ENCODE results near the gene TRABD2B. TPM values are rescaled to one million over a fixed set of nuclear protein-coding genes. Genes with fewer than 3 reads are reported as not detected.

Gene TRABD2B
- total and polyA plus RNA-seq, 2 donors (not counting 3 experiments of a cell fraction or from before 2014, with no cell fraction given): not detected

DNA sequence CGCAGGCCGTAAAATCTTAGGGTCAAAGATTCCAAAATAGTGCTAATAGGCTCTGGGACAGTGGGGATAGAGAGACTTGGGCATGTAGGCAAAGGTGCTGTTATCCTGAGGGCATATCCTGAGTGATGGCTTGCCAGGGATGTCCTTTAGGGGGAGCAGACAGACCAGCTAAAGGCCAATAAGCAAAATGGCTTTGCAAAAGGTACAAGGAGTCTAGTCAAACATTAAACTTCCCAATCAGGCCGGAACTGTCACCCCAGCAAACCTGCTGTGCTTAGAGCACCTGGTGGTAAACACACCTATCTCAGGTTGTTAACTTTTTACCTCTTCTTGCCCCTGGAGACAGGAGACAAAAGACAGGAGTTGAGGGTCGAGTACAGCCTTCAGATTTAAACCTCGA lies 49.1 kb downstream of the TRABD2B start:
- Histone ChIP-seq H3K9me3 (replicated peaks; ENCODE audit: control insufficient read depth, insufficient read depth, low read length) (no peaks in the 10 kb centered on the region), H2AFZ (ENCODE audit: low read depth, low read length) (no peak overlapping the region), H3K4me3 (replicated peaks in 1 of 3; ENCODE audit: insufficient read depth in 1 of 3, low read depth in 1 of 3, low read length in 3 of 3) (no peak overlapping the region), H3K36me3 (ENCODE audit: control insufficient read depth in 2 of 2, extremely low read depth in 1 of 2, insufficient read depth in 2 of 2, low read length in 2 of 2) (no peaks in the 10 kb centered on the region), H3K27ac (ENCODE audit: insufficient read depth, low read depth, low read length) (no peak overlapping the region), H3K9me1 (replicated peaks; ENCODE audit: control insufficient read depth, extremely low read depth, insufficient read depth, low read length) (no peaks in the 10 kb centered on the region), H4K20me1 (replicated peaks; ENCODE audit: control insufficient read depth, extremely low read depth, insufficient read depth, low read length) (no peaks in the 10 kb centered on the region), H3K27me3 (ENCODE audit: control insufficient read depth in 2 of 2, insufficient read depth in 2 of 2, low read length in 2 of 2) (peaks cover 0 to 1% of the 10 kb centered on the region in 2 experiments), H3K4me1 (ENCODE audit: control insufficient read depth, extremely low read depth, insufficient read depth, low read length) (no peaks in the 10 kb centered on the region), H3K4me2 (ENCODE audit: insufficient read depth, low read length) (no peak overlapping the region), H3K9ac (replicated peaks; ENCODE audit: extremely low read depth, insufficient read depth, low read length) (no peak overlapping the region), H3K79me2 (ENCODE audit: control insufficient read depth, insufficient read depth, low read length) (no peaks in the 10 kb centered on the region)
- DNase-seq (ENCODE audit: low read depth, low spot score) (no peak), FAIRE-seq (no peak)
- TF ChIP-seq EZH2 (IDR thresholded peaks at IDR 0.05; ENCODE audit: borderline replicate concordance, low read depth, low read length, severe bottlenecking) (no peak), JUN (IDR thresholded peaks at IDR 0.05; ENCODE audit: borderline replicate concordance, insufficient read depth, insufficient read length, low read depth) (no peak), GATA2 (IDR thresholded peaks at IDR 0.05; ENCODE audit: insufficient read depth, insufficient read length, low read depth, low read length) (no peak), MYC (IDR thresholded peaks at IDR 0.05; ENCODE audit: low read depth, low read length) (no peak), FOS (IDR thresholded peaks at IDR 0.05; ENCODE audit: borderline replicate concordance, insufficient read depth, low read length) (no peak)
- TF ChIP-seq, protein P1, sequence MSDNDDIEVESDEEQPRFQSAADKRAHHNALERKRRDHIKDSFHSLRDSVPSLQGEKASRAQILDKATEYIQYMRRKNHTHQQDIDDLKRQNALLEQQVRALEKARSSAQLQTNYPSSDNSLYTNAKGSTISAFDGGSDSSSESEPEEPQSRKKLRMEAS (IDR thresholded peaks at IDR 0.05; ENCODE audit: insufficient read depth, insufficient read length): no peak
- TF ChIP-seq, protein P2, sequence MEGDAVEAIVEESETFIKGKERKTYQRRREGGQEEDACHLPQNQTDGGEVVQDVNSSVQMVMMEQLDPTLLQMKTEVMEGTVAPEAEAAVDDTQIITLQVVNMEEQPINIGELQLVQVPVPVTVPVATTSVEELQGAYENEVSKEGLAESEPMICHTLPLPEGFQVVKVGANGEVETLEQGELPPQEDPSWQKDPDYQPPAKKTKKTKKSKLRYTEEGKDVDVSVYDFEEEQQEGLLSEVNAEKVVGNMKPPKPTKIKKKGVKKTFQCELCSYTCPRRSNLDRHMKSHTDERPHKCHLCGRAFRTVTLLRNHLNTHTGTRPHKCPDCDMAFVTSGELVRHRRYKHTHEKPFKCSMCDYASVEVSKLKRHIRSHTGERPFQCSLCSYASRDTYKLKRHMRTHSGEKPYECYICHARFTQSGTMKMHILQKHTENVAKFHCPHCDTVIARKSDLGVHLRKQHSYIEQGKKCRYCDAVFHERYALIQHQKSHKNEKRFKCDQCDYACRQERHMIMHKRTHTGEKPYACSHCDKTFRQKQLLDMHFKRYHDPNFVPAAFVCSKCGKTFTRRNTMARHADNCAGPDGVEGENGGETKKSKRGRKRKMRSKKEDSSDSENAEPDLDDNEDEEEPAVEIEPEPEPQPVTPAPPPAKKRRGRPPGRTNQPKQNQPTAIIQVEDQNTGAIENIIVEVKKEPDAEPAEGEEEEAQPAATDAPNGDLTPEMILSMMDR (IDR thresholded peaks at IDR 0.05; ENCODE audit: extremely low read depth in 1 of 2, insufficient read depth in 1 of 2, low read depth in 1 of 2, low read length in 2 of 2): no peak
- BruUV-seq (replicated peaks): no TSS peak
- dilution Hi-C loops (cut with MboI; ENCODE audit: extremely low pct_ligation_motif_present, low sequenced_read_pairs): no loop called here
- POLR2A ChIA-PET: no interaction called here
- intact Hi-C loops (cut with micrococcal nuclease): no loop called here
- CTCF ChIA-PET: interaction anchor here (3.2 kb wide), 1 partner anchor 113 kb away, joined by 9 read pairs; no protein-coding TSS in a partner anchor
